Measurements from ENCODE around the gene LDLRAD4.

The LDLRAD4 gene

GRCh38 chr18:13285874-13286273 lies 67.3 kb downstream of the LDLRAD4 start:
- TF ChIP-seq Cebpa-rat (IDR thresholded peaks at IDR 0.05), result no peak
- H3K9ac ChIP-seq, result no peak overlapping the region
- H3K9me3 ChIP-seq, result peaks cover 23% of the 10 kb centered on the region
- no peak overlapping the region for H3K4me3 ChIP-seq
- no peak overlapping the region for H3K27ac ChIP-seq
- no peak overlapping the region for H3K4me2 ChIP-seq
- H3K36me3 ChIP-seq, result peaks cover 96% of the 10 kb centered on the region
- H4K20me1 ChIP-seq, result peaks cover 54% of the 10 kb centered on the region
- H3K27me3 ChIP-seq, result no peaks in the 10 kb centered on the region
- peaks cover 82% of the 10 kb centered on the region for H3K4me1 ChIP-seq

GRCh38 chr18:13286456-13287125 lies 68.0 kb downstream of the LDLRAD4 start:
- H3K9me3 ChIP-seq, result peaks cover 16% of the 10 kb centered on the region
- H3K4me1 ChIP-seq, result peaks cover 89% of the 10 kb centered on the region
- no peaks in the 10 kb centered on the region for H3K27me3 ChIP-seq
- peaks cover 55% of the 10 kb centered on the region for H4K20me1 ChIP-seq
- peaks cover 96% of the 10 kb centered on the region for H3K36me3 ChIP-seq
- no peak overlapping the region; the same call in 1 of the 2 replicates for H3K9ac ChIP-seq
- peak overlapping the region; percentile 52; the same call in 1 of the 2 replicates for H3K27ac ChIP-seq
- no peak for TF ChIP-seq Cebpa-rat (IDR thresholded peaks at IDR 0.05)
- H3K4me2 ChIP-seq, result no peak overlapping the region; the same call in 1 of the 2 replicates
- H3K4me3 ChIP-seq, result no peak overlapping the region

GRCh38 chr18:13287372-13287771 lies 68.8 kb downstream of the LDLRAD4 start:
- Histone ChIP-seq H3K4me1 (peaks cover 91% of the 10 kb centered on the region), H3K4me3 (no peak overlapping the region), H3K9me3 (peaks cover 8% of the 10 kb centered on the region), H3K27ac (no peak overlapping the region), H3K27me3 (no peaks in the 10 kb centered on the region), H3K36me3 (peaks cover 96% of the 10 kb centered on the region), H4K20me1 (peaks cover 55% of the 10 kb centered on the region), H3K9ac (no peak overlapping the region), H3K4me2 (no peak overlapping the region)
- no peak for TF ChIP-seq Cebpa-rat (IDR thresholded peaks at IDR 0.05)

GRCh38 chr18:13288509-13289133 lies 70.1 kb downstream of the LDLRAD4 start:
- peak overlapping the region; percentile 47; the same call in 1 of the 2 replicates for H3K4me2 ChIP-seq
- peaks cover 96% of the 10 kb centered on the region for H3K36me3 ChIP-seq
- H3K9ac ChIP-seq, result no peak overlapping the region
- TF ChIP-seq Cebpa-rat (IDR thresholded peaks at IDR 0.05), result no peak
- H3K27me3 ChIP-seq, result no peaks in the 10 kb centered on the region
- H3K27ac ChIP-seq, result no peak overlapping the region
- no peaks in the 10 kb centered on the region for H3K9me3 ChIP-seq
- H3K4me1 ChIP-seq, result peaks cover 85% of the 10 kb centered on the region
- no peak overlapping the region for H3K4me3 ChIP-seq
- peaks cover 55% of the 10 kb centered on the region for H4K20me1 ChIP-seq

GRCh38 chr18:13289481-13290205 lies 71.1 kb downstream of the LDLRAD4 start:
- Histone ChIP-seq H3K27me3 (no peaks in the 10 kb centered on the region), H3K27ac (peak overlapping the region; percentile 53), H3K4me3 (no peak overlapping the region), H3K4me2 (peak overlapping the region; percentile 47), H3K9ac (0 out of 2 replicates have a peak overlapping the region, but pooled peaks have one; percentile 19), H3K36me3 (peaks cover 96% of the 10 kb centered on the region), H3K4me1 (peaks cover 85% of the 10 kb centered on the region), H3K9me3 (no peaks in the 10 kb centered on the region), H4K20me1 (peaks cover 52% of the 10 kb centered on the region)
- no peak for TF ChIP-seq Cebpa-rat (IDR thresholded peaks at IDR 0.05)

- Histone ChIP-seq H3K9me3 (no peaks in the 10 kb centered on the region), H3K36me3 (peaks cover 95% of the 10 kb centered on the region), H4K20me1 (peaks cover 48% of the 10 kb centered on the region), H3K4me3 (no peak overlapping the region), H3K4me1 (peaks cover 85% of the 10 kb centered on the region), H3K4me2 (peak overlapping the region; percentile 47), H3K9ac (no peak overlapping the region; the same call in 1 of the 2 replicates), H3K27ac (peak overlapping the region; percentile 55; the same call in 1 of the 2 replicates), H3K27me3 (no peaks in the 10 kb centered on the region)
- no peak for TF ChIP-seq Cebpa-rat (IDR thresholded peaks at IDR 0.05)
Observed at GRCh38 chr18:13290856-13291271, 72.3 kb downstream of the LDLRAD4 start.

GRCh38 chr18:13291299-13291698 lies 72.7 kb downstream of the LDLRAD4 start:
- Histone ChIP-seq H3K27me3 (no peaks in the 10 kb centered on the region), H3K9ac (no peak overlapping the region; the same call in 1 of the 2 replicates), H3K27ac (peak overlapping the region; percentile 55; the same call in 1 of the 2 replicates), H4K20me1 (peaks cover 46% of the 10 kb centered on the region), H3K9me3 (no peaks in the 10 kb centered on the region), H3K4me3 (no peak overlapping the region), H3K4me2 (peak overlapping the region; percentile 47), H3K36me3 (peaks cover 94% of the 10 kb centered on the region), H3K4me1 (peaks cover 85% of the 10 kb centered on the region)
- no peak for TF ChIP-seq Cebpa-rat (IDR thresholded peaks at IDR 0.05)

DNA sequence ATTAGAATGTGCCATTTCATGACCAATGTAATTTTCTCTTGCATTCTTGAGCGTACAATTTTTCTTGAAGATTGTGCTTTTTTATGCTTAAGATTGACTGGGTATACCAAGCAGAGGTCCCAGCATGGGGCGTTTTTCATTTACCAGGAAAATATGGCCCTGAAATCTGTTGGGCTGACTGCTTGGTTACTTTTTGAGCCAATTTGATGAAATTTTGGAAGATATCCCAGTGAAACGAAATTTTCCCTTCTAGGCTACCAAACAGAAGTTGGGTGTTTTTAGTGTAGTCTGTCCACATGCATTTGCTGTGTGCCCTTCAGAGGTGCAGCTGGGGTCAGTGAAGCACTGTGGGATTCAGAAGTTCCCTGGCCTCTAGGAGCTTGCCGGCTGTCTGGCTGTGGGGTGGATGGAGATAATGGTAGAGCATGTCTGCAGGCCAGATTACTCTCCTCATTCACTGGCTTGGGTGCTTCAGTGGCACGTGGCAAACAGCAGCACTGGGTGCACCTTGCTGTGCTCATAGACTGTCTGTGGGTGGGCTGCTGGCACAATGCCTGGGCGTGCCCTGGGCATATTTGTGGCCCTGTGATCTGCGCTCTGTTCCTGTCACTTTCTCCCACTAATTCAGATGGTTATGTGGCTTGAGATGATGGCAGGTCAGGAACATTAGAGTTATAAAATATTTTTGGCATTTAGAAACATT lies 73.3 kb downstream of the LDLRAD4 start:
- Histone ChIP-seq H3K27ac (peak overlapping the region; percentile 28; the same call in 1 of the 2 replicates), H3K9ac (no peak overlapping the region), H3K36me3 (peaks cover 94% of the 10 kb centered on the region), H3K4me1 (peaks cover 85% of the 10 kb centered on the region), H3K4me3 (no peak overlapping the region), H3K27me3 (no peaks in the 10 kb centered on the region), H3K9me3 (no peaks in the 10 kb centered on the region), H3K4me2 (peak overlapping the region; percentile 8), H4K20me1 (peaks cover 40% of the 10 kb centered on the region)
- TF ChIP-seq Cebpa-rat (IDR thresholded peaks at IDR 0.05), result no peak

DNA sequence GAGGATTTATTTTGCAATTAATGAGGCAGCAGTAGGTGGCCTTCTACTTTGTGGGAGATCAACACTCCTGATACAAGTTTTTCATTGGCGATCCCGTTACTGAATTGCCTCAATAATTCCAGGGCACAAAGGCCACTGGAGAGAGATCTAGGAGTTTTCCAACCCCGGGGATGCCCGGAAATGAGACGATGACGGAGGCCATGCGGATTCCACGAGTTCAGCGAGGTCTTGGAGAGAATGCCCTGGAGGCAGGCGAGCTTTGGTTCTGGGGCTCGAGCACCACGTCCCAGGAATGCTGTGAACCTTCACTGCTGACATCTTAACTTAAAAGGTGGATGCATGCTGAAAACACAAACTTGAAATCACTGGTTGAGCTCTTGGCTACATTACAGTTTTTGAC lies 74.2 kb downstream of the LDLRAD4 start:
- Histone ChIP-seq H3K4me1 (peaks cover 87% of the 10 kb centered on the region), H3K27ac (peak overlapping the region; percentile 23; the same call in 1 of the 2 replicates), H4K20me1 (peaks cover 34% of the 10 kb centered on the region), H3K36me3 (peaks cover 95% of the 10 kb centered on the region), H3K9me3 (no peaks in the 10 kb centered on the region), H3K4me3 (no peak overlapping the region), H3K4me2 (no peak overlapping the region), H3K27me3 (no peaks in the 10 kb centered on the region), H3K9ac (no peak overlapping the region)
- TF ChIP-seq Cebpa-rat (IDR thresholded peaks at IDR 0.05), result no peak

All from BLaER1 (cell line).